ENCODE measurements around the gene GNPDA1.

GNPDA1 gene

GRCh38 chr5:142020122-142020659 is 7.4 kb upstream of the GNPDA1 start:
- DNase-seq (ENCODE audit: low spot score), result no peak
- peaks cover 19% of the 10 kb centered on the region for H3K4me1 ChIP-seq (ENCODE audit: insufficient read depth, poor library complexity, severe bottlenecking)

GRCh38 chr5:142017832-142018427 is 5.1 kb upstream of the GNPDA1 start:
- Histone ChIP-seq H3K4me3 (ENCODE audit: severe bottlenecking) (no peak overlapping the region), H3K4me1 (ENCODE audit: insufficient read depth, poor library complexity, severe bottlenecking) (peaks cover 34% of the 10 kb centered on the region), H3K9me3 (ENCODE audit: severe bottlenecking) (no peaks in the 10 kb centered on the region), H3K36me3 (ENCODE audit: low read depth) (no peaks in the 10 kb centered on the region), H3K27me3 (ENCODE audit: insufficient read depth, poor library complexity, severe bottlenecking) (no peaks in the 10 kb centered on the region), H3K27ac (ENCODE audit: poor library complexity, severe bottlenecking) (no peak overlapping the region)
- no peak for DNase-seq (ENCODE audit: low spot score)
- TF ChIP-seq, protein P1, sequence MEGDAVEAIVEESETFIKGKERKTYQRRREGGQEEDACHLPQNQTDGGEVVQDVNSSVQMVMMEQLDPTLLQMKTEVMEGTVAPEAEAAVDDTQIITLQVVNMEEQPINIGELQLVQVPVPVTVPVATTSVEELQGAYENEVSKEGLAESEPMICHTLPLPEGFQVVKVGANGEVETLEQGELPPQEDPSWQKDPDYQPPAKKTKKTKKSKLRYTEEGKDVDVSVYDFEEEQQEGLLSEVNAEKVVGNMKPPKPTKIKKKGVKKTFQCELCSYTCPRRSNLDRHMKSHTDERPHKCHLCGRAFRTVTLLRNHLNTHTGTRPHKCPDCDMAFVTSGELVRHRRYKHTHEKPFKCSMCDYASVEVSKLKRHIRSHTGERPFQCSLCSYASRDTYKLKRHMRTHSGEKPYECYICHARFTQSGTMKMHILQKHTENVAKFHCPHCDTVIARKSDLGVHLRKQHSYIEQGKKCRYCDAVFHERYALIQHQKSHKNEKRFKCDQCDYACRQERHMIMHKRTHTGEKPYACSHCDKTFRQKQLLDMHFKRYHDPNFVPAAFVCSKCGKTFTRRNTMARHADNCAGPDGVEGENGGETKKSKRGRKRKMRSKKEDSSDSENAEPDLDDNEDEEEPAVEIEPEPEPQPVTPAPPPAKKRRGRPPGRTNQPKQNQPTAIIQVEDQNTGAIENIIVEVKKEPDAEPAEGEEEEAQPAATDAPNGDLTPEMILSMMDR (IDR thresholded peaks at IDR 0.05; ENCODE audit: poor library complexity, severe bottlenecking), result no peak
- no peak for ATAC-seq (ENCODE audit: low read depth)

More at GRCh38 chr5:142020122-142020659, 7.4 kb upstream of the GNPDA1 start:
- no peak overlapping the region for H3K4me3 ChIP-seq (ENCODE audit: severe bottlenecking)
- ATAC-seq (ENCODE audit: low read depth), result no peak
- no peaks in the 10 kb centered on the region for H3K9me3 ChIP-seq (ENCODE audit: severe bottlenecking)
- H3K36me3 ChIP-seq (ENCODE audit: low read depth), result no peaks in the 10 kb centered on the region
- TF ChIP-seq, protein P1 (IDR thresholded peaks at IDR 0.05; ENCODE audit: poor library complexity, severe bottlenecking), result no peak
- H3K27me3 ChIP-seq (ENCODE audit: insufficient read depth, poor library complexity, severe bottlenecking), result no peaks in the 10 kb centered on the region
- no peak overlapping the region for H3K27ac ChIP-seq (ENCODE audit: poor library complexity, severe bottlenecking)

GRCh38 chr5:142016556-142016955 is 3.7 kb upstream of the GNPDA1 start:
- H3K4me1 ChIP-seq (ENCODE audit: insufficient read depth, poor library complexity, severe bottlenecking), result peaks cover 34% of the 10 kb centered on the region
- ATAC-seq (ENCODE audit: low read depth), result no peak
- H3K36me3 ChIP-seq (ENCODE audit: low read depth), result peaks cover 4% of the 10 kb centered on the region
- H3K27me3 ChIP-seq (ENCODE audit: insufficient read depth, poor library complexity, severe bottlenecking), result no peaks in the 10 kb centered on the region
- H3K27ac ChIP-seq (ENCODE audit: poor library complexity, severe bottlenecking), result peak overlapping the region; percentile 68
- no peak overlapping the region for H3K4me3 ChIP-seq (ENCODE audit: severe bottlenecking)
- DNase-seq (ENCODE audit: low spot score), result no peak
- TF ChIP-seq, protein P1 (IDR thresholded peaks at IDR 0.05; ENCODE audit: poor library complexity, severe bottlenecking), result no peak
- H3K9me3 ChIP-seq (ENCODE audit: severe bottlenecking), result no peaks in the 10 kb centered on the region

DNA sequence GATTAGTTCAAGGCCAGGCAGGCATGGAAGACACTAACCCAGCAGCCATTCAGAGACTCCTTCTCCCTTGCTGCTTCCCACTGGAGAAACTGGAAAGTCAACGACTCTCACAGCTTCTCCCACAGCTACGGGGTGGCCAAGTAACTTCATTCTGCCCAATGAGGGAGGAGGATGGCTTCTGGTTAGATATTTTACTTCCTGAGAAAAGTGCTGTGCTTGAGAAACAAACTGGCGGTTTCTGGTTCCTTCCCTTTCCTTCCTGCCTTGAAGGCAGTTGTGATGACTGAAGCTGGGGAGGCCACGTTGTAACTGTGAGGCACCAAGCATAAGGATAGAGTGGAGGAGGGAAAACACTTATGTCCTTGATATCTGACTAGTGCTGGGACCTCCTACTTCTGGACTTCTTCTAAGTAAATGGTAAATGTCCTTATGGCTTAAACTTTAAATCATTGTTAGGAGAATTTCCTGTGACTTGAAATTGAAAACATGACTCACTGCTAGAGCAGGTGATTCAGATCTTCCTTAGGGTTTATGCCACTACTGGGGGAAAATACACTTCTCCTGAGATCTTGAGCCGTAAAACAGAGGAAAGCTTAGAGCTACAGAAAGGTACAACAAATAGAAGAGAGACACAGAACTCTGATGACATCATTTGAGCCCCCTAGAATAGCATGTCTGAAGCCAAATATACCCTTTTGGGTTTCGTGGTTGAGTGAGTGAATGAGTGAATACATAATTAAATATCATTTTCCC is 3.1 kb upstream of the GNPDA1 start:
- H3K4me1 ChIP-seq (ENCODE audit: insufficient read depth, poor library complexity, severe bottlenecking), result peaks cover 34% of the 10 kb centered on the region
- H3K27me3 ChIP-seq (ENCODE audit: insufficient read depth, poor library complexity, severe bottlenecking), result no peaks in the 10 kb centered on the region
- H3K4me3 ChIP-seq (ENCODE audit: severe bottlenecking), result no peak overlapping the region
- peak overlapping the region; percentile 68 for H3K27ac ChIP-seq (ENCODE audit: poor library complexity, severe bottlenecking)
- DNase-seq (ENCODE audit: low spot score) (no peak), ATAC-seq (ENCODE audit: low read depth) (peak; percentile 28; the same call in 2 of the 3 replicates)
- TF ChIP-seq, protein P1 (IDR thresholded peaks at IDR 0.05; ENCODE audit: poor library complexity, severe bottlenecking), result no peak
- H3K9me3 ChIP-seq (ENCODE audit: severe bottlenecking), result no peaks in the 10 kb centered on the region
- H3K36me3 ChIP-seq (ENCODE audit: low read depth), result peaks cover 9% of the 10 kb centered on the region
